Keratinocyte (primary cell): Measurements from ENCODE around the gene USH2A. TPM values are rescaled to one million over a fixed set of nuclear protein-coding genes. Genes with fewer than 3 reads are reported as not detected.

ENCODE experiments used
- DNase-seq: peaks from one replicate; pipeline ENCODE4 v3.0.0-alpha.2; 2011; ENCODE audit warnings: low read depth, missing footprints, low spot score
- FAIRE-seq: peaks from 2 replicates; lab custom pipeline; 2011; peaks lifted over from hg19 to GRCh38; lab: Jason Lieb, UNC
- H2AFZ ChIP-seq: 2 replicates; pipeline ENCODE4 v1.6.0; 2012; ENCODE audit warnings: low read length, control low read depth, inconsistent platforms; ENCODE audit not compliant: control insufficient read depth
- H3K27ac ChIP-seq: 2 replicates; pipeline ENCODE4 v1.5.1; 2011; ENCODE audit warnings: low read length; ENCODE audit not compliant: control insufficient read depth, insufficient read depth
- H3K27me3 ChIP-seq: 3 replicates; pipeline ENCODE4 v1.6.0; 2011; ENCODE audit warnings: low read length; ENCODE audit not compliant: control insufficient read depth, insufficient read depth; ENCODE audit errors: extremely low read depth
- H3K36me3 ChIP-seq, 2 experiments: 2 replicates in 1 of 2; 3 replicates in 1 of 2; pipeline ENCODE4 v1.5.1; 2011; ENCODE audit warnings: low read length in 2 of 2, mild to moderate bottlenecking in 1 of 2; ENCODE audit not compliant: control insufficient read depth in 2 of 2, insufficient read depth in 2 of 2; ENCODE audit errors: extremely low read depth in 1 of 2
- H3K4me1 ChIP-seq: 3 replicates; pipeline ENCODE4 v1.5.1; 2011; ENCODE audit warnings: low read length; ENCODE audit not compliant: control insufficient read depth, insufficient read depth; ENCODE audit errors: extremely low read depth
- H3K4me2 ChIP-seq: 3 replicates; pipeline ENCODE4 v1.6.0; 2011; ENCODE audit warnings: low read depth, low read length; ENCODE audit not compliant: control insufficient read depth, insufficient read depth; ENCODE audit errors: extremely low read depth
- H3K4me3 ChIP-seq, 3 experiments: fragments of 200-600 bp in 1 of 3; sonication (generic) in 1 of 3; 2 replicates in 2 of 3; 3 replicates in 1 of 3; pipeline ENCODE4 v1.5.1; 2011 to 2016; ENCODE audit warnings: low read length in 3 of 3, mild to moderate bottlenecking in 3 of 3, control low read depth in 2 of 3, inconsistent platforms in 1 of 3, low read depth in 1 of 3, mixed read lengths in 1 of 3, mixed run types in 1 of 3, moderate library complexity in 1 of 3; ENCODE audit not compliant: control insufficient read depth in 2 of 3, insufficient read depth in 2 of 3; ENCODE audit errors: extremely low read depth in 1 of 3
- H3K79me2 ChIP-seq: 2 replicates; pipeline ENCODE4 v1.6.0; 2012; ENCODE audit warnings: low read length; ENCODE audit not compliant: control insufficient read depth, insufficient read depth
- H3K9ac ChIP-seq: 3 replicates; pipeline ENCODE4 v1.6.0; 2011; ENCODE audit warnings: low read length; ENCODE audit not compliant: control insufficient read depth, insufficient read depth; ENCODE audit errors: extremely low read depth
- H3K9me1 ChIP-seq: 3 replicates; pipeline ENCODE4 v1.6.0; 2011; ENCODE audit warnings: low read length; ENCODE audit not compliant: control insufficient read depth, insufficient read depth; ENCODE audit errors: extremely low read depth
- H3K9me3 ChIP-seq: 2 replicates; pipeline ENCODE4 v1.5.1; 2012; ENCODE audit warnings: low read depth, low read length; ENCODE audit not compliant: control insufficient read depth
- H4K20me1 ChIP-seq: 3 replicates; pipeline ENCODE4 v1.6.0; 2011; ENCODE audit warnings: low read length; ENCODE audit not compliant: control insufficient read depth, insufficient read depth; ENCODE audit errors: extremely low read depth
- CTCF ChIP-seq, 3 experiments: IDR thresholded peaks in 1 of 3; conservative IDR thresholded peaks in 1 of 3; optimal IDR thresholded peaks in 1 of 3; 2 replicates in 2 of 3; 3 replicates in 1 of 3; pipeline versions ENCODE3 to v1.5.1; 2011; ENCODE audit warnings: low read length in 3 of 3, mild to moderate bottlenecking in 3 of 3, moderate library complexity in 2 of 3, control low read depth in 1 of 3, inconsistent platforms in 1 of 3; ENCODE audit not compliant: insufficient read depth in 2 of 3; ENCODE audit errors: extremely low read depth in 1 of 3
- EZH2 ChIP-seq: IDR thresholded peaks from one replicate; pipeline ENCODE4 v1.6.1; 2012; ENCODE audit warnings: inconsistent platforms, mild to moderate bottlenecking, low read length, moderate library complexity
- dilution Hi-C: fragments of 300-500 bp; cut with MboI; formaldehyde crosslinking; loops from one replicate; pipeline ENCODE4 v1.7.0; 2020; ENCODE audit warnings: low sequenced_read_pairs; ENCODE audit not compliant: extremely low pct_ligation_motif_present
- polyA plus RNA-seq, 5 experiments: library from polyadenylated mRNA; depleted of rRNA in 3 of 5; stranded (reverse) in 3 of 5; stranded (forward) in 1 of 5; unstranded in 1 of 5; fragments of >200 nt; gene quantifications; 1 replicate in 1 of 5; 2 replicates in 3 of 5; 3 replicates in 1 of 5; pipeline versions ENCODE4 v1.2.1 to v1.2.3, GENCODE V29; 2011 to 2012; ENCODE audit warnings: missing spikeins in 2 of 5, low read depth in 1 of 5, low replicate concordance in 1 of 5

The USH2A gene
- polyA plus RNA-seq, 1 donor (not counting 4 experiments of a cell fraction or from before 2014, with no cell fraction given) = not detected

- dilution Hi-C loops = no loop called here
- FAIRE-seq = no peak
- H3K4me1 ChIP-seq = peaks cover 5% of the 10 kb centered on the region
These were observed 816.6 kb downstream of the USH2A start for GRCh38 chr1:215606564-215607168.

DNA sequence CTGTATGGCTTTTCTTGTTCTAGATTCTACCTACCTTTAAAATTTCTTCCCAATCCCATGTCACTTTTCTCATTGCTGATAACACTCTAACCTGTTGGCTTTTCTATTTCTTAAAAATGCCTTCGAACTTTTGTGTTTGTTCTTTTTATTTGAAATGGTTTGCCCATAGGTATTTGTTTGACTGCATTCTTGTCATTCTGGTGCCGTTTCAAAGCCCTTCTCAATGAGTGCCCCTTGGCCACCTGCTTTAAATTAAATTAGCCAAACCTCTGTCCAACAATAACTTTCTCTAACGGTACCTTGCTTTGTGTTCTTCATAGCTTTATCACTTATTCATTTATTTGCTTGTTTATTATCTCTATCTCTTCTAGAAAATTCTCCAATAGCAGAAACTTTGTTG lies 817.2 kb downstream of the USH2A start:
- no peak overlapping the region for H2AFZ ChIP-seq
- H3K36me3 ChIP-seq = no peaks in the 10 kb centered on the region

More at GRCh38 chr1:215606564-215607168, 816.6 kb downstream of the USH2A start:
- Histone ChIP-seq H3K9me3 (no peaks in the 10 kb centered on the region), H3K27ac (no peak overlapping the region), H2AFZ (no peak overlapping the region), H3K27me3 (no peaks in the 10 kb centered on the region), H3K79me2 (no peaks in the 10 kb centered on the region), H3K9me1 (no peaks in the 10 kb centered on the region), H3K9ac (no peak overlapping the region), H4K20me1 (no peaks in the 10 kb centered on the region), H3K4me3 (no peak overlapping the region), H3K36me3 (no peaks in the 10 kb centered on the region), H3K4me2 (no peak overlapping the region)
- no peak for DNase-seq
- TF ChIP-seq EZH2 (no peak), CTCF (optimal IDR thresholded peaks at IDR 0.05 in 1 of 3, IDR thresholded peaks at IDR 0.05 in 1 of 3, conservative IDR thresholded peaks at IDR 0.05 in 1 of 3; ENCODE audit: extremely low read depth in 1 of 3, insufficient read depth in 2 of 3, low read length in 3 of 3) (no peak)

More for the DNA sequence above, 817.2 kb downstream of the USH2A start:
- Histone ChIP-seq H3K27me3 (no peaks in the 10 kb centered on the region), H3K4me1 (peaks cover 5% of the 10 kb centered on the region), H3K4me3 (no peak overlapping the region), H3K79me2 (no peaks in the 10 kb centered on the region), H3K9me1 (no peaks in the 10 kb centered on the region), H3K4me2 (no peak overlapping the region), H3K27ac (no peak overlapping the region), H4K20me1 (no peaks in the 10 kb centered on the region), H3K9ac (no peak overlapping the region), H3K9me3 (no peaks in the 10 kb centered on the region)
- dilution Hi-C loops = no loop called here
- no peak for TF ChIP-seq EZH2
- TF ChIP-seq CTCF (optimal IDR thresholded peaks at IDR 0.05 in 1 of 3, IDR thresholded peaks at IDR 0.05 in 1 of 3, conservative IDR thresholded peaks at IDR 0.05 in 1 of 3; ENCODE audit: extremely low read depth in 1 of 3, insufficient read depth in 2 of 3, low read length in 3 of 3) = no peak
- DNase-seq = no peak
- no peak for FAIRE-seq
